ENCODE results near the gene WDR43.

WDR43 gene

DNA sequence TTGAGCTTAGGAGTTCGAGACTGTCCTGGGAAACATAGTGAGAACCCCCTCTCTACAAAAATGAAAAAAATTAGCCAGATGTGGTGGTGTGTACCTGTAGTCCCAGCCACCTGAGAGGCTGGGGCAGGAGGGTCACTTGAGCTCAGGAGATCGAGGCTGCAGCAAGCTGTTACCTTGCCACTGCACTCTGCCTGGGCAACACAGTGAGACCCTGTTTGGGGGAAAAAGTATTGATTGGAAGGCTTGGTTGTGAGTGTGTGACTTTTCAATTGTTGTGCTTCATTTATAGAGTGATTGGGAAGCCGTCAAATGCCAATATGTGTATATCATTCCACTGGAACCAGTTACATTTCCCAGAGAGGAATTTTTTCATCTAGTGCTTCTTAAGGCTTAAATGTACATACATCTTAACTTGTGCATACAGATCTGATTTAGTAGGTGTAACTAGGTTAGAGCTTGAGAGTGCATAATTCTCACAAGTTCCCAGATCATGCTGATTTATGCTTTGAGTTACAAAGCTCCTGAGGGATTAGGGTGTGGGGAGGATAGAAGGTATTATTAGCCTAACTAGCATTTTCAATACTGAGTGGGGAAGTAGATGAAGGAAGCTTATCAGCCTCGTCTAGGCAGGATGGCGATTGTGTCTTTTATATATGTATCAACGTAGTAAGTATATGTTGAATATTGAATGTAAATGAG lies 15.3 kb downstream of the WDR43 start:
- no peak for DNase-seq (ENCODE audit: low read depth)

DNA sequence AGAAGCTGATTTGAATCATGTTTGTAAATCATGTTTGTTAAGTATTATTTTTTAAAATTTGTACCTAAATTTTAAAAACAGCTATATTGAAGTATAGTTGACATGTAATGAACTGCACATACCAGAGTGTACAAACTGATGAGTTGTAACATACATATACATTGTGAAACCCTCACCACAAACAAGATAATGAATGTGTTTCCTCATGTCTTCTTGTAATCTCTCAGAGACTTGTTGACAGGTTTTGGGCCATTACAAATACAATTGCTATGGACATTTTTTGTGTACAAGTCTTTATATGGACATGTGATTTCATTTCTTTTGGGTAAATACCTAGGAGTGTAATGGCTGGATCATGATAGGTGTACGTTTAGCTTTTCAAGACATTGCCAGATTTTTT lies 21.5 kb downstream of the WDR43 start:
- DNase-seq (ENCODE audit: low read depth): no peak

DNA sequence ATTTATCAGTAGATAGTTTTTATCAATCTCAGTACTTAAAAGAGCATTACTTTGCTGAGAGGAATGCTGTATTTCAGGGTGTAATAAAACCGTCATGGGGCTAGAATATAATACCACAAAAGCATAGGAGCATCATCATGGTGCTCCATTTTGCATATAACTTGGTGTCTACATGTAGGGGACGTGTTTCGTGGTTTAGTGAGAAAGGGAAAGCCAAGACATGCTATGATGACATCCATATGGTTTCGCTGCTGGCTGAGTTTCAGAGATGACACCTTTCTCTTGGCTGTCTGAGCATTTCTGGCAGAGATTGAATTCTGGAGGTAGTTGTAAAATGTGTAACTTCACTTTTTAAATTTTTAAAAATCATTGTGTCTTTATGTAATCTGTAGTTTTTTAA lies 32.4 kb downstream of the WDR43 start:
- DNase-seq (ENCODE audit: low read depth): no peak

DNA sequence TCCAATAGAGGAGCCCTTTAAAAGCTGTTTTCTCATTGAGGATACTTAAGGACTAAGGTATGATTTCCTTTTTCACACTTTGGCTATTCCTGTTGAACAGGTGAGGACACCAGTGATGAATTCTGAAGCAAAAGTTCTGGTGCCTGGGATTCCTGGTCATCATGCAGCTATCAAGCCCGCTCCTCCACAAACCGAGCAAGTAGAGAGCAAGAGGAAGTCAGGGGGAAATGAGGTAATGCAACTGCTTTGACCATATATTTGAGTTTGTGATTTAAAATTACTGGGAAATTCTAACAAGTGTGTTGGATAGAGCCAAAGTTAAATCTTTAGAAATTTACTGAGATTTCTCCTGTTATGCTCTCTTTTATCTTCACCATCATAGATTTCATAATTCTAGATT lies 33.0 kb downstream of the WDR43 start:
- no peak for DNase-seq (ENCODE audit: low read depth)

DNA sequence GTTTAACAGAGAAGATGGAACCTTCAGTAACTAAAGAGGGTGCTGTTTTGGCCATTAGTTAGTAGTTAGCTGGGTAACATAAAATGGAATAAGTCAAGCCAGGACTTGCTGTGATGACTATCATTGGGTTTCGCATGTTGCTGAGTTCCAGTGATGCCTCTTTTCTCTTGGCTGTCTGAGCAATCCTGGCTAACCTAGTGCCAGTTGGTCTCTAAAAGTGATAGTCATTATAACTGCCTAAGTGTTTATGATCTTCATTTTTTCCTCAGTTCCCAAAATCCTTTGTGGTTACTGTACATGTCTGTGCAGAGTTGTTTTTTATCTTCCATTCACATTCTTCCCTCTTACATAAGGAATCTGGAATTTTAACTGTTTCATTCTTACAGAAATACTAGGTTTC lies 33.4 kb downstream of the WDR43 start:
- DNase-seq (ENCODE audit: low read depth): no peak

DNA sequence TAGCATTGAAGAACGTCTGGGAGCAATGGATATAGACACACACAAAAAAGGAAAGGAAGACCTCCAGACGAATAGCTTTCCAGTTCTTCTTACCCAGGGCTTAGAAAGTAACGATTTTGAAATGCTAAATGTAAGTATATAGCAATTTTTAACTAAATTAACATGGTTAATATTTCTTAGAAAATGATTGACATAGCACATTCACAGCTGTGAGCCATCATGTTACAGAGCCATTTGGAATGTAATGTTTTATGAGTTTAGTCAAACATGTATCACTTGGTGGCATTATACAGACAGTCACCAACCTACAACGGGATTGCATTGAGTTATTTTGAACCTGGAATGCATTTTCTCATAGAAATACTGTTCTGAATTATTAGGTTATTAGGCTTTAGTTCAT lies 35.1 kb downstream of the WDR43 start:
- no peak for DNase-seq (ENCODE audit: low read depth)

DNA sequence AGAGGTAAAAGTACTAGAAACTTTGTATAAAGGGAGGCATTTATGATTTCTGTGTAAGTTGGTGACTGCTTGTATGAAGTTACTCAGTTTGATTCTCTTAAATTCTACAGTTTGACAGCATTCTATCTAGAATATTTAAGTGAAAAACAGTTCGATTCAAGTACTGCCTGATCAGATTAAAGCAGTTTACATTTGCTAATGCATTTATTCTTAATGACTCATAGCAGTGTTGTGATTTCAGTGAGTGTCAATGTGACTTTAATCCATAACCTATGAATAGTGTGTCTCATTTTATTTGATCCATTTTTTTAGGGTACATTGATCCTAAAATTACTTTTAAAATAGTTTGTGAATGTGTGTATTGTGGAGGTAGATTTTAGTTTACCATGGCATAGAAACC lies 35.7 kb downstream of the WDR43 start:
- DNase-seq (ENCODE audit: low read depth): no peak

DNA sequence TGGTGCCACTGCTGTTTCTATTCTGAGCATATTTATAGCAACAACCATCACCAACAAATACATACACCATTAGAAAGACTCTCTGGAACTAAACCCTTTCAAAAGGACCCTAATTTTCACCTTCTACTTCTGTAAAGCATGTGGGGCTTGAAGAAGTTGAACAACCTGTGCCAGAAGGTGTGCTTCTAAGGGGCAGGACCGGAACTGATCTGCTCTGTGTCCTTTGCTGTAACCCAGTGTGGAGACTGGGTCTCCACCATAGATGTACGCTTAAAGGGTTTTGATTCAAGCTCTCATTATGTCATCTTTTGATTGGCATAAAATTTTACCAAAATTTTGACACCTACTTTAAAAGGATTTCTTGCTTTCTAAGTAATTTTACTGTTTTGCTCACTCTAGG lies 40.3 kb downstream of the WDR43 start:
- DNase-seq (ENCODE audit: low read depth): no peak

DNA sequence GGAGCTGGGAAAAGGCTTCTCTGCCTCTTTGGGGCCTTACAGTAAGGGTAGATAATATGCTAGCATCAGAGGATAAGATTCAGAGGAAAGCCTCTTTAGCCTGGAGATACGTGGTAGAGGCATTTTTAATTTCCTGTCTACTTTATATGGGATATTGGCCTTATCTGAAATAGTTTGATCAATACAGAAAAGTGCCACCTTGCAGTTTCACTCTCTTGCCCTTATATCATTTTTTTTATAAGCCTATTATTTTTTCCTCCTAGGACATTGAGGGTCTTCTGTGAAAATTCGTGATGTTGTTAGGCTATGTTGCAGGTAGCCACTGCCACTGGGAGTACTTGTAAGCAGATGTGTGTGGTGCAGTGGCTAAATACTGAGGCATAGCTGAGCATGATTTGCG lies 46.5 kb downstream of the WDR43 start:
- DNase-seq (ENCODE audit: low read depth): no peak

DNA sequence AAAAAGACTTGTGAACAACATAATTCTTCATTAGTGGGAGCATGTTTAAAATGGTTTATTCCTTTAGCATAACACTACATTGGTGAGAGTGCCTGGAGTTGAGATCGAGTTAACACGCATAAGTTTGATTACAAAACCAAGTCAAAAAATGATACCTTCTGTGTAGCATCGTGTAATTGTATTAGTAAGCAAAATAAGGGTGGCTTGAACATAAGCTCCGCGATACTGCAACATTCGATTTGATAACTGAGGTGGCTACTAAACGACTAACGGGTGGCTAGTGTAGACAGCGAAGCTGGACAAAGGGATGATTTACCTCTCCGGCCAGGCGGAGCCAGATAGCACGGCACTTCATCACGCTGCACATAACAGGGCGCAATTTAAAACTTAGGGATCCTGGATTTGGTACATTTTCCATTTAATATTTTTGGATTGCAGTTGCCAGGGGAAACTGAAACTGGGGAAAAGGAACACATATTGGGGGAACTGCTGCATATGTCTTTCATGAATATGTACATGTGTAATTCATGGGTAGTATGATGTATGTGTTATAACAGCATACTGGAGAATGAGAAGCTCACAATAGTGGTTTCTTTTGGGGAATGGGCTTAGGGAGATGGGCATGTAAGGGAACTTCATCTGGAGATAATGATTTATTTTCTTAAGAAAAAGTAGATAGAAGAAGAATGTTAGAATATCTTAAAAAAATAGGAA lies 50.2 kb downstream of the WDR43 start:
- no peak for DNase-seq (ENCODE audit: low read depth)

DNA sequence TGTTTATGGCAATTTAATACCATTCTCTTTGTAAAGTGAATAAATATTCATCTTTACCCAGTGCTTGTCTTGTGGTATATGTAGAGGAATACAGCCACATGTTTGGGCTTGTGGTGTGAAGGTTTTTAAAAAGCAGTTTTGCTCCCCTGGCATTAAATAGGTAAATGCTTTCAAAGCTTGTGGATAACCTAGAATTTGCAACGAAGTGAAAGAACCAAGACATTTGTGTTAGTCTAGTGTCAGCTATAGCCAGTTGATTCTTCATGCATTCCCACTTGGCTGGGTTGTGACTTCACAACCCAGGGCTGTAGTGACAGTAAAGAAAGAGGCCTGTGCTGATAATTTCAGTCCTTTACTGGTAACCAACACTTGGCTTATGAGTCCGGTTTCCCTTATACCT lies 53.7 kb downstream of the WDR43 start:
- DNase-seq (ENCODE audit: low read depth): no peak

DNA sequence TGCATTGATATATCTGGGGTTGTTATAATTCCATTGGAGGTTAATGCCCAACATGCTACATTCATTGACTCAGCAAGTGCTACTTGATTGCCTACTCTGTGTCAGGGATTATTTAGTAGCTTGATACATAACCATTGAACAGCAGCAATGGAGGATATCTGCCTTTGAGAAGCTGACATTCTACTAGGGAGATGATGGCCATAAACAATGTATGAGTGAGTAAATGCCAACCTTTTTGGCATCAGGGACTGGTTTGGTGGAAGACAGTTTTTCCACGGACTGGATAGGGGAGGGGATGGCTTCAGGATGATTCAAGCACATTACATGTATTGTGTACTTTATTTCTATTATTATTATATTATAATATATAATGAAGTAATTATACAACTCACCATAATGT lies 54.7 kb downstream of the WDR43 start:
- DNase-seq (ENCODE audit: low read depth): no peak

DNA sequence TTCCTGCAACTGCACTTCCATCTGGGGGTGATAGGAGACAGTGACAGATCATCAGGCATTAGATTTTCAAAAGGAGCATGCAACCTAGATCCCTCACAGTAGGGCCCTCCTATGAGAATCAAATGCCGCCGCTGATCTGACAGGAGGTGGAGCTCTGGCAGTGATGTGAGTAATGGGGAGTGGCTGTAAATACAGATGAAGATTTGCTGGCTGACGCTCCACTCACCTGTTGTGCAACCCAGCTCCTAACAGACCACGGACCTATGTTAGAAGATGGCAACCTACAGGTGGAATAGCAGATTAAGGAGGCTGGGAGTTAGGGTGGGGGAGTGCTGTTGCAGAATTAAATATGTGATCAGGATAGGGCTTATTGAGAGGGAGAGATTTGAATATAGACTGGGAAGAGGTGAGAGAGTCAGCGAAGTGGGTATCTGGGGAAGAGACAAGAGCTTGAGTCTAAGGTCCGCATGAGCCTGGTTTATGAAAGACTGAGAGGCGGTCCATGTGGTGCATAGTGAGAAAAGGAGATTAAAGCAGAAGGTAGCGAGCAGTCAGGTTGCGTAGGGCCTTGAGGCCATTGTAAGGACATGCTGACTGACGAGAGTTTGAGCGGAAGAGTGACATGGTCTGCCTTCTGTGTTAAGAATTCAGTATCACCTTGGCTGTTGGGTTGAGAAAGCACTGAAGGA lies 55.3 kb downstream of the WDR43 start:
- DNase-seq (ENCODE audit: low read depth): no peak

DNA sequence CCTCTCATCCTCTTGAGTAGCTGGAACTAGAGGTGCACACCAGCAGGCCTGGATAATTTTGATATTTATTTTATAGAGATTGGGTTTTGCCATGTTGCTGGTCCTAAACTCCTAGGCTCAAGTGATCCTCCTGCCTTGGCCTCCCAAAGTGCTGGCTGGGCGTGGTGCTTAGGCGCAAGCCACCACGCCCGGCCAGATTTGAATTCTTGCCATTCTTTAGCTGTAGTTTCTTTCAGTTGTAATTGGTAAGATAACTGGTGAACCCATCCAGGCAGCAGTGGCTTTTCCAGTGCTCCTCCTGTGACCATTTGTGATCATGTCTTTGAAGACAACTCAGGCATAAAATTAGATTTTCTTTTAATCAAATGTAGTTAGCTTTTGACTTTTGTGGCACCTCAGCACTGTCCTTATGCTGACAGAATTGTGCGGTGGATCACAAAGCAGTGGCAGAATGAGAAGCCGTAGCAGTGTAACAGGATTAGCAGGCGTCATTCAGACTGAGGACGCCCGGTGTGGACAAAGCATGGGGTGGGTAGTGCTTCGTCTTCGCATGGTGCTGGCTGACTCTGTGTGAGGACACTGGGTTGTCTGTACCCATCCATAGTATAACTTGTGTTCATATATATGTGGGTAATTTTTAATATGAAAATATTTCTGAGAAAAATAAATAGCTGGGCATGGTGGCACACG lies 56.6 kb downstream of the WDR43 start:
- DNase-seq (ENCODE audit: low read depth): no peak

DNA sequence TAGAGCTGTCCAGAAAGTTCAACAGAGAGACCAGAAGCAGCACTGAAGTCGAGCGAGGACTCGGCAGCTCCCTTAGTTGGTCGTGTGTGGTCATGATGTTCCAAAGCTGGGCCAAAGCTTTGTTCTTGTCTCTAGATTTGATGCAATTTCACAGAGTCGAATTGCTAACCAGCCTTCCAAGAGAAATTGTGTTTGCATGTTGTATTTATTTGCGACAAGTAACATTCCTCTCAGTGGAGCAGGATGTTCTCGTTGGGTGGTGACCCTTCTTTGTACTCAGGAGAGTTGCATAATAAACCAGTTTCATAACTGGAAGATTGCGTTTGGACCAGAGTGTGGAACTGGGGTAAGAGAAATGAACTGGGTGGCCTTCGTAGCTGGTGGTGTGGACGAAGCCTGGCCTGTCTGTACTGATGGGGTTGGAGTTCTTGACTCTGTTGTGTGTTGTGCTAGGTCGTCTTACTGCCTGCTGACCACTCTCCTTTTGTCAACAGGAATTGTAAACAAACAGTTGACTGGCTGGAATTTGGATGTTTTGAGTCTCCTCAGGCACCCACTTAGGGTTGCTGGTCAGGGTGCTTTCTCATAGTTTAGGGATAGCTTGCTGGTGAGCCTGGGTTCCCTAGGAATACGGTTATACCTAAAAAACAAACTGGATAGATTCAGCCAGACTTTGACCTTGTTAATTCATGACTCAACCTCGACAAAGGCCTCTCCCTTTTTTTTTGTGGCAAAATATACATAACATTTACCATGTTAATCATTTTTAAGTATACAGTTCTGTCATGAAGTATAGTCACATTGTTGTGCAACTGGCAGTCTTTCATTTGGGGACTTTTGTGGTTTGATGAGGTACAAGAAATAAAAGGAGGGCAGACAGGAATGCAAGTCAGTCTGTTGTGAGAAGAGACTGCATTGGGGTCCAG lies 57.7 kb downstream of the WDR43 start:
- DNase-seq (ENCODE audit: low read depth): no peak

DNA sequence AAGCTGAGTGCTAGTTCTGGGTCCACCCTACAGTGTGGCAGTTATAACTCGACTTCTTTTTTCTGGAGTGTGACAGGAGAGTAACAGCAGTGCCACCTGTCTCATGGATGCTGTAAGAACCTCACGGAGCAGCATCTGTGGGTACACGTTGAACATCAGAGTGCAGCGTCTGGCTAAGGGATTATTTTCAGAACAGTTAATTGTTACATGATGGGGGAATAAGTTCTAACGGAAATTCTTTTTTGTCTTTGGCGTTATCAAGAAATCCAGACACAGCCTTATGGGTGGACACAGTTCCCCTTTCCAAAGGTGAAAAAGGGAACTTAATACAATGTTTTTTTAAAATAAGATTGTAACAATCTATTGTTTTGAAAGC lies 58.4 kb downstream of the WDR43 start:
- peak; percentile 77 for DNase-seq (ENCODE audit: low read depth)

DNA sequence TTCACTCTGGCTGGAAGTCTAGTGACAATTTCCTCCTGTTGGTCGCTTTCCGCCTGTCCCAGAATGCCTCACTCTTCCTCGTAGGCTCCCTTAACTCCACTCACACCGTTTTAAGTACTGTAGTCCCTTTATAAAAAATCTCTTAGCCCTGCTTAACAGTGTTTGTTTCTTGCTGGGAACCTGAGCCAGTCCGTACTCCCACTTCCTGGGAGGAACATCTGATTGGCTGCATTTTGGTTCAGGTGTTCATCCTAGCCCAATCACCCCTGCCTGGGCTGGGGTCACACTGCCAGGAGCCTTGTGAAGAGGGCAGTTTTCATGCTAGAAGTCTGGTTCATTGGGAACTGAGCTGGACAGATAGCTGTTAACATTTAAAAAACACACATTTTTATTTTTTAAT lies 61.0 kb downstream of the WDR43 start:
- no peak for DNase-seq (ENCODE audit: low read depth)

DNA sequence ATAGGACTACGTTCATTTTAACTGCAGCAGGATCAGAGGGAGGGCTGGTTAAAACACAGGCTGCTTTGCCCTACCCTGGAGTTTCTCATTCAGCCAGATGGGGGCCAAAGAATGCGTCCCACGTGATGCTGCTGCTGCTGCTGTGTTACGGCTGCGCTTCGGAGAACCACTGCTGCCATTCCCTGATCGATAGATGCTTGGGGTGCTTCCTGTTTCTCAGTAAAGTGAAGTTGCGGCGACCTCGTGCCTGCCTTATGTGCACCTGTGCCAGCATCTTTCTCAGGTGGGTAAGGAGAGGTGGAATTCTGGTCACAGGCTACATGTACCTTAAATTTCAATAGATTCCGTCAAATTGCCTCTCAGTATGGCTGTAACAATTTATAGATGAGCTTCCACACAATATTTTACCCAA lies 62.0 kb downstream of the WDR43 start:
- DNase-seq (ENCODE audit: low read depth): no peak

DNA sequence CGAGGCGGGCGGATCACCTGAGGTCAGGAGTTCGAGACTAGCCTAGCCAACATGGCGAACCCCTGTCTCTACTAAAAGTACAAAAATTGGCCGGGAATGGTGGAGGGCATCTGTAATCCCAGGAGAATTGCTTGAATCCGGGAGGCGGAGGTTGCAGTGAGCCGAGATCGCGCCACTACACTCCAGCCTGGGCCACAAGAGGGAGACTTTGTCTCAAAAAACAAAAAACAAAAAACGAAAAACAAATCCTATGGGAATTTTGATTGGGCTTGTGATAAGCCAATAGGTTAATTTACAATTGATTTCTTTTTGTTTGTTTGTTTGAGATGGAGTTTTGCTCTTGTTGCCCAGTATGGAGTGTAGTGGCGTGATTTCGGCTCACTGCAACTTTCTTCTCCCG lies 62.4 kb downstream of the WDR43 start:
- no peak for DNase-seq (ENCODE audit: low read depth)

DNA sequence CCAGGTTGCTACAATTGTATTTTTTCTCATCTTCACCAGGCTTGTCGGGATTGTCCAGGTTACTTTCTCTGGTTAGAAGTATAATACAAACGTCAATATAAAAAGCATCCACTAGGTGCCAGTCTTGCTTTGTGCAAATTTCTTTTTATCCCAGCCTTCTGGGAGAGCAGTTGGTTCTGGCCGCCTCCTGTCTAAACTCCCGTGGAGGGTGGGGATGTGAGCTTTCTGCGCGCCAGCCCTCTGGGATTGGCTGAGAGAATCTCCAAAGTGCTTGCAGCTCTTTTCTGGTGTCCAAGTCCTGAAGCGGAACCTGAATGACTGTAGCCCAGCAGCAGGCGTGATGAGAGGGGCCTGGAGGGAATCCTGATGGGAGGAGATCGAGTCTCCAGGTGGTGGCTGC lies 64.2 kb downstream of the WDR43 start:
- no peak for DNase-seq (ENCODE audit: low read depth)

DNA sequence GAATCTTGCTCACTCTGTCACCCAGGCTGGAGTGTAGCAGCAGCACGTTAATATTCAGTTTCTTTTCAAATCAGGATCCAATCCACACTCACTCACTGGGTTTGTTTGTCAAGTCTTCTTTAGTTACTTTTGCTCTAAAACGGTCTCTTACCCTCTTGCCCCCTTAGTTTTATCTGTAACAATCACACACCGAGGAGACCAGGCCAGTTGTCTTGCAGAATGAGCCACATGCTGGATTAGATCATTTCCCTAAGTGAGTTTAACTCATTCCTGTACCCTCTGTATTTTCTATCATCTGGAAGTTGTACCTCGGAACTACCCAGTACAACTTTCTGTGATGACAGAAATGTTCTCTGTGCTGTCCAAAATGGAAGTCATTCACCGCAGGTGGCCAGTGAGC lies 65.9 kb downstream of the WDR43 start:
- no peak for DNase-seq (ENCODE audit: low read depth)

DNA sequence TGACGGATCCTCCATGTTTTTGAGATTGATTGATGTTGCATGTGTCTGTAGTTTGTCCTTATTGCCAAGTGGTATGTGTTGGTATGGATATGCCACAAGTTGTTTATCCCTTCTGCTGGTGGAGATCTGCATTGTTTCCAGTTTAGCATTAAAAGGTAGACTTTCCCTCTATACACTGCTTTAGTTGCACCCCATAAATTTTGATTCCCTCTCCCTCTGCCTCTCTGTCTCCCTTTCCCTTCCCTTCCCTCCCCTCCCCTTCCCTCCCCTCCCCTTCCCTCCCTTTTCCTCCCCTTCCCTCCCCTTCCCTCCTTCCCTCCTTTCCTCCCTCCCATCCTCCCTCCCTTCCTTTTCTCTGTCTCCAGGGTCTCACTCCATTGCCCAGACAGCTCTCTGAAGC lies 68.0 kb downstream of the WDR43 start:
- DNase-seq (ENCODE audit: low read depth): no peak

Data from CMK (cell line).